GM21619 (cell line): ENCODE measurements around the gene FAM20A.
"Not testable (repeated sequence)": the region's sequence is repeated elsewhere in the genome, so short reads cannot be mapped to it uniquely, and the experiment has no call there.

ENCODE experiments used
- ATAC-seq: cut with Tn5 transposase; IDR thresholded peaks from one replicate; pipeline ENCODE4 v1.9.1; 2021; ENCODE audit not compliant: unreplicated experiment

FAM20A gene

DNA sequence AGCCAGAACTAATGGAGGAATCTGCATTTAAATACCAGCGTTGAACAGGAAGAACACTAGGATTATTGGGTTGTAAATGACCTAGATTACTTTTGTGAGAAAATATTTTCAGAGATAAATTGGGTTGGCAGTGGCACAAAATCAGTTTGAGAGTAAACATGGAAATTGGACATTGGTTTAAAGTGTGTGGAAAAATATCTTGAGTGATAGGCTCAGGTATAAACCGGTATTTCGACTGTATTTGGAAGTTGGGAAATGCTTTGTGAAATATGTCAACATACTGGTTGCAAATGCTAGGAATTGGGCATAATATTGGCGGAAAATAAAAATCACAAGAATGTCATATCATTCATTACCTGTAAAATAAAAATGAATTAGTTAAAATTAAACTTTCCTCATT, 73.9 kb downstream of the FAM20A start:
- ATAC-seq = no peak

GRCh38 chr17:68526548-68526947, 74.6 kb downstream of the FAM20A start:
- ATAC-seq = no peak

- no peak for ATAC-seq
Observed at GRCh38 chr17:68522266-68522665, 78.9 kb downstream of the FAM20A start.

DNA sequence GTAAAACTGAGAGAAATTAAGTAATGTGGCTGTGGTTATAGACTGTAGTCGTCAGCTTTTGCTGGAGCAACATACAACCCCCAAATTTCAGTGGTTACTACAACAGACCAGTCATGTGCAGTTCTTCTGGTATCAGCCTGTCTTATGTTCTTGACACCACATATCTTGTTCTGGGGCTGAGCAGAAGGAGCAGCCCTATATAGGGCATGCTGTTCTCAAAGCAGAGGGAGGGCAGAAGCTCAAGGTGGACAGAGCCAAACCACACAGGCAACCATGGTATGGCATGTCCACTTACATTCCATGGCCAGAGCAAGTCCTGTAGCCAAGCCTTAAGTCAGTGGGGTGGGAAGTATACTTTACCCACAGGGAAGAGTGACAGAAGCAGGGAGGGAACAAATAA, 81.3 kb downstream of the FAM20A start:
- ATAC-seq = no peak

GRCh38 chr17:68519051-68519450, 82.1 kb downstream of the FAM20A start:
- not testable (repeated sequence) for ATAC-seq

DNA sequence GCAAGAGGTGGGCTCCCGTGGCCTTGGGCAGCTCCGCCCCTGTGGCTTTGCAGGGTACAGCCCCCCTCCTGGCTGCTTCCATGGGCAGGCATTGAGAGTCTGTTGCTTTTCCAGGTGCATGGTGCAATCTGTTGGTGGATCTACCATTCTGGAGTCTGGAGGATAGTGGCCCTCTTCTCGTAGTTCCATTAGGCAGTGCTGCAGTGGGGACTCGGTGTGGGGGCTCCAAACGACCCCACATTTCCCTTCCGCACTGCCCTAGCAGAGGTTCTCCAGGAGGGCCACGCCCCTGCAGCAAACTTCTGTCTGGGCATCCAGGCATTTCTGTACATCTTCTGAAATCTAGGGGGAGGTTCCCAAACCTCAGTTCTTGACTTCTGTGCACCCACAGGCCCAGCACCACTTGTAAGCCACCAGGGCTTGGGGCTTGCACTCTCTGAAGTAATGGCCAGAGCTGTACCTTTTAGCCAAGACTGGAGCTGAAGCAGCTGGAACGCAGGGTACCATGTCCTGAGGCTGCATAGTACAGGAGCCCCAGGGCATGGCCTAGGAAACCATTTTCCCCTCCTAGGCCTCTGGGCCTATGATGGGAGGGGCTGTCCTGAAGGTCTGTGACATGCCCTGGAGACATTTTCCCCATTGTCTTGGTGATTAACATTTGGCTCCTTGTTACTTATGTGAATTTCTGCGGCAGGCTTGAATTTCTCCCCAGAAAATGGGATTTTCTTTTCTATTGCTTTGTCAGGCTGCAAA, 82.9 kb downstream of the FAM20A start:
- ATAC-seq = no peak

DNA sequence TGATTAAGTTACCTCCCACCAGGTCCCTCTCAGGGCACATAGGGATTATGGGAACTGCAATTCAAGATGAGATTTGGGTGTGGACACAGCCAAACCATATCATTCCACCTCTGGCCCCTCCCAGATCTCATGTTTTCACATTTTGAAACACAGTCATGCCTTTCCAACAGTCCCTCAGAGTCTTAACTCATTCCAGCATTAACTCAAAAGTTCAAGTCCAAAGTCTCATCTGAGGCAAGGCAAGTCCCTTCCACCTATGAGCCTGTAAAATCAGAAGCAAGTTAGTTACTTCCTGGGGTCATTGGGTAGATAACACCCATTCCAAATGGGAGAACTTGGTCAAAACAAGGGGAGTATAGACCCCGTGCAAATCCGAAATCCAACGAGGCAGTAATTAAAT, 83.6 kb downstream of the FAM20A start:
- not testable (repeated sequence) for ATAC-seq

GRCh38 chr17:68516732-68517131, 84.4 kb downstream of the FAM20A start:
- ATAC-seq = no peak

DNA sequence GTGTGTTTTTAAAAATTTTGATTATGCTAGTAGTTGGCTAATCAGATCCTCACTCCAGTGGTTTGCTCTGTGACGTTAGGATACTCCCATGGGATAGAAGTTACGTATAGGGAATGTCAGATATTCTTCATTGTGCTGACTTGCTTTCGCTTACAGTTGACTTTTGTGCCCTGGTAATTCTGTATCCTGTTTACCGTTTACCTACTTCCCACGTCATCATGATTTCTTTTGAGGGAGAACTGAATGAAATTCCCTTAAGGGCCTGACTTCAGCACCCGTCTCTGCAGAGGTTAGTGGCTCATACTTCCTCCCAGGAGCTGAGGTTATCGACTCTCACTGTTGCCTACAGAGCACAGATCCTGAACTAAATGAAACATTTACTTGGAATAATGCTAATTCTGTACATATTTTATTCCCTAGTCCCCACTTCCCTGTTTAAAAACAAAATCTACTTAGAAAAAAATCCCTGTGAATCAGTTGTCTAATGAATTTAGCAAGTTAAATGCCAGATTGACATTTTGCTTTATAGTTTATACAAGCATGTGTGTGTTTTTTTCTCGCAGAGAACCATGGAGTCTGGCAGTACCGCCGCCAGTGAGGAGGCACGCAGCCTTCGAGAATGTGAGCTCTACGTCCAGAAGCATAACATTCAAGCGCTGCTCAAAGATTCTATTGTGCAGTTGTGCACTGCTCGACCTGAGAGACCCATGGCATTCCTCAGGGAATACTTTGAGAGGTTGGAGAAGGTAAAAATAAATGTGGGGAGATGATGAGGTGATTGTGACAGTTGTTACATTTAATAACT, 86.1 kb downstream of the FAM20A start:
- ATAC-seq = no peak

- no peak for ATAC-seq
Observed at GRCh38 chr17:68513932-68514331, 87.2 kb downstream of the FAM20A start.

GRCh38 chr17:68512960-68513474, 88.2 kb downstream of the FAM20A start:
- ATAC-seq = no peak

- ATAC-seq = peak; percentile 85
Observed at GRCh38 chr17:68512247-68512959, 88.8 kb downstream of the FAM20A start, which contains the start of gene PRKAR1A. TSS of gene PRKAR1A (plus strand) at chr17:68512430. CDS start at chr17:68515400, 2,970 bp downstream.

DNA sequence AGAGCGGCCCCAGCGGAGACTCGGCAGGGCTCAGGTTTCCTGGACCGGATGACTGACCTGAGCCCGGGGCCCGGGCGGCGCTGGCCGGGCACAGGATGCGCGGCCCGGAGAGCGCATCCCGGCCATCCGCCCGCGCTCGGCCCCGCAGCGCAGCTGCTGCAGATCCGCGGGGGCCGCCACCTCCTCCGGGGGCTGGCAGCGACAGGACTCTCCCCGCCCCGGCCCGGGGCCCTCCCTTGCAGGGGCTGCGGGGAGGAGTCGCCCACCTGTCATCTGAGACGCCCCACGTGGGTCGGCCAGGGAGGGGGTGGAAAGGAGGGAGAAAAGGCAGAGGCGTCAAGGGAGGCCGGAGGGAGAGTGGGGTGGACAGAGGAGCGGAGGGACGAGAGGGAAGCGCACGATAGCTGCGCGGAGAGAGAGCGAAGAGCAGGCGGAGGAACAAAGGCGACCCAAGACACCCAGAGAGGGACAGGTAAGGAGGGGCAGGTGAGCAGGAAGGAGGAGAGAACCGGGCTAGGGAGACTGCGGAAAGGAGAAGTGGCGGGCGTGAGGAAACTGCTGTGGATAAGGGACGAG, 89.4 kb downstream of the FAM20A start:
- ATAC-seq = peak; percentile 45

- ATAC-seq = no peak
Observed at GRCh38 chr17:68511254-68511670, 89.9 kb downstream of the FAM20A start.

GRCh38 chr17:68509141-68510057, 91.8 kb downstream of the FAM20A start:
- no peak for ATAC-seq

DNA sequence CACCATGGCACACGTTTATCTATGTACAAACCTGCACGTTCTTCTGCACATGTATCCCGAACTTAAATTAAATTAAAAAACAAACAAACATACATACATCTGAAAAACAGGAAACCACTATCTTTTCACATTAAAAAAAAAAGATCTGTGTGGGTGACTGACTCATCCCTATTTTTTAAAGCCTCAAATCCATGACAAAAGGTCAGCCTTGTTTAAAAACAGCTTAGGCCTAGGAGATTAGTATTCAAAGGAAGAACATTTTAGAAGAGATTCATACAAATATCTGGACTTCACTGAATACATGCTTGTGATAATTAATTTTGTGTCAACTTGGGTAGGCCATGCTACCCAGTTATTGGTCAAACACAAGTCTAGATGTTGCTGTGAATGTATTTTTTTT, 93.6 kb downstream of the FAM20A start:
- no peak for ATAC-seq

DNA sequence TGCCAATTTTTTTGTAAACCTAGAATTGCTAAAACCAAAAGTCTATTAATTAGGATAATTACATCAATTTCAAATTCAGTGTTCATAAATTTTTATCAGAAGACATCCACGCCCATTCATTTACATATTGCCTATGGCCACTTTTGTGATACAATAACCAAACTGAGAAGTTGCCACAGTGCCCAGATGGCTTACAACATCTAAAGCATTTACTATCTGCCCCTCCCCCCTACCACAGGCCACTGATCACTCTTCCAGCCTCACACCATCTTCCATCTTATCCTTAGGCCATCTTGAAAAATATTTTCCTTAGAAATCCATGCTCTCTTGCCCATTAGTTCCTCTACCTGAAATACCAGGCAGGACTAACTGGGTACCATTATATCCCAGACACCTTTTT, 95.2 kb downstream of the FAM20A start:
- no peak for ATAC-seq

GRCh38 chr17:68501074-68501473, 100.1 kb downstream of the FAM20A start:
- no peak for ATAC-seq

GRCh38 chr17:68499587-68499986, 101.6 kb downstream of the FAM20A start:
- no peak for ATAC-seq
